ENCODE results near the gene KRTAP5-6. TPM values are rescaled to one million over a fixed set of nuclear protein-coding genes. Genes with fewer than 3 reads are reported as not detected.

KRTAP5-6 gene
- total RNA-seq, 5 donors from 2014 or later (not counting 1 experiment from before 2014, with no cell fraction given), result not detected

DNA sequence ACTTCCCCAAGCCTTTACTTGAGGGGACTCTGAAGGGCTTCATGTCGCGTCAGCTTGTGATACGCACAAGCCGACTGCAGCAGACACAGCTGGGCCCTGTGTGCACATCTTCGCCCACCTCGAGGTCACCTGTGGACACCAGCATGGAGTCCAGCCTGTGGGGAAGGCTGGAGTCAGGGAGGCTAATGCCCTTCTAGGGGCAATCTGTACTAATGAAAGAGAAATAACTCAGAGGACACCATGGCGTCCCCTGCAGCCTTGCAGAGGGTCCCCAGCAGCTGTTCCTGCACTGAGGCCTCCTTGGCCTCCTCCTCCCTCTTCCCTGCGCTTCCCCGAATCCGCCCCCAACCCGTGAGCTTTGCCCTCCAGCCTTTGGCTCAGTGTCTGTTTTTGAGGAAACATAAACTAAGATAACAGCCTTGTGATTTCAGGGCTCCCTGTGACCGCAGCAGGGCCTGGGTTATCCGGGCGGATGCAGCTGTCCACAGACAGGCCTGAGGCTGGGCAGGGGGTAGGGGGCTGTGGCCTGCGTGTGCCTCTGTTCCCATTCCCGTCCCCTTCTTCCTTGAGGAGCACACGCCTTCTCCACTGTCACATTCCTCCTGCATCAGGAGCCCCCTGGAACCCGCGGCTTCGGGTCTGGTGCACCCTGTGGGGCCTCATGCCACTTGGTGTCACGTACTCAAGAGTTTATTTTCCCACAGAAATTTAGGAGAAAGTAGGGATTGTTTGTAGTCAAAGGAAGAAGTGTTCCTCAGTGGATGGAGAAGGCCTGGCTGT is 42.4 kb upstream of the KRTAP5-6 start:
- Mint-ChIP-seq H3K27me3 (peaks cover 11 to 46% of the 10 kb centered on the region in 2 donors), H3K4me1 (peaks cover 5 to 7% (median 6%) of the 10 kb centered on the region in 3 donors), H3K27ac (no peak overlapping the region), H3K9me3 (no peaks in the 10 kb centered on the region), H3K36me3 (no peaks in the 10 kb centered on the region), H3K4me3 (no peak overlapping the region)
- H3K4me1 ChIP-seq (ENCODE audit: control insufficient read depth in 1 of 2, extremely low read depth in 1 of 2, insufficient read depth in 2 of 2, low read length in 2 of 2), result peaks cover 4 to 14% of the 10 kb centered on the region in 2 experiments
- H3K9me3 ChIP-seq, result no peaks in the 10 kb centered on the region
- ATAC-seq (replicated peaks in 1 of 4) (no peak), DNase-seq (no peak)
- no peak overlapping the region for H3K27ac ChIP-seq (ENCODE audit: low read length)
- peaks cover 0 to 65% of the 10 kb centered on the region in 2 experiments for H3K27me3 ChIP-seq (replicated peaks in 1 of 2; ENCODE audit: control insufficient read depth in 2 of 2, extremely low read depth in 1 of 2, insufficient read depth in 2 of 2, low read length in 1 of 2)
- WGBS (ENCODE audit: insufficient coverage), result 63% methylated on average over 11 of the region's 21 CpGs
- ChIA-PET CTCF (no interaction called here), POLR2A (no interaction called here)
- no peaks in the 10 kb centered on the region for H3K36me3 ChIP-seq (ENCODE audit: control insufficient read depth in 2 of 2, extremely low read depth in 1 of 2, insufficient read depth in 1 of 2, low read length in 1 of 2)
- no peak overlapping the region for H3K4me3 ChIP-seq (ENCODE audit: control insufficient read depth in 1 of 2, extremely low read depth in 1 of 2, low read length in 1 of 2)

DNA sequence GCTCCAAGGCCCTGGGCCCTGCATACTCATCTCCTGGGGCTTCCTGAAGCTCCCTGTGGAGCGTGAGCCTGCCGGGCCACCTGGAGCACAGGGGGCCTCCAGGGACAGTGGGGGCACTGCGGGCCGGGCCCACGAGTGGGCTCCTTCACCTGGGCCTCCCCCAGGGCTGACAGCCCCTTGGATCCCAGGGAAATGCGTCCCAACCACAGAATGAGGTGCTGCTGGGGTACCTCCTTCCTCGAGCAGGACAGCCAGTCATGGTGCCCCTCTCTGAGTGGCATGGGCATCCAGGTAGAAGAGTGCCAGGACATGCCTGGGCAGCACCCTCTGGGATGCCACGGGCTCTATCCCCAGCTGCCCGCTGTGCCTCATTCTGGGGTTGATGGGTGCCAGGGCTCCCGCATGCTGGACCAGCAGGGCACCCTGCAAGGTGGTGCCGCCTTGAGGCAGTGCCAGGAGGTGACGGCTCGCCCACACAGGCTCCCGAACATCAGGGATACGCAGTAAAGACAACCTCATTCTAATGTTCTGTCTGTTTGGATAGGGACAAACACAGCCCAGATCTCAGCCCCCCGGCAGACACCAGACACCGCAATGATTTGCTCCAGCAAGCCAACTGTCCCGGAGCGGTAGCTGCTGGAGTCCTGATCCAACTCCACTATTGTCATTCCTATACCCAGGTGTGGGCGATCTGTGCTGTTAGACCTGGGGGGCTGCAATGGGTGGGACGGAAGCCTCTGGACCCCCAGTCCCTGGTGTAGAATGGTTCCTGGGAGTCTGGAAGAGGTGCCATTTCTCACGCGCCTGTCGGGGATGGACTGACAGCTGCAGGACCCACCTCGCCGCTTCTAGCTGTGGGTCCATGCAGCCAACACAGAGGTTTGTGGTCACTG is 41.6 kb upstream of the KRTAP5-6 start:
- Mint-ChIP-seq H3K27ac (no peak overlapping the region), H3K27me3 (peaks cover 19 to 55% of the 10 kb centered on the region in 2 donors), H3K4me3 (no peak overlapping the region), H3K9me3 (no peaks in the 10 kb centered on the region), H3K4me1 (peaks cover 6 to 16% (median 14%) of the 10 kb centered on the region in 3 donors), H3K36me3 (no peaks in the 10 kb centered on the region)
- WGBS (ENCODE audit: insufficient coverage), result 83% methylated on average over 19 of the region's 26 CpGs
- H3K36me3 ChIP-seq (ENCODE audit: control insufficient read depth in 2 of 2, extremely low read depth in 1 of 2, insufficient read depth in 1 of 2, low read length in 1 of 2), result no peaks in the 10 kb centered on the region
- H3K27ac ChIP-seq (ENCODE audit: low read length), result no peak overlapping the region
- peaks cover 0 to 71% of the 10 kb centered on the region in 2 experiments for H3K27me3 ChIP-seq (replicated peaks in 1 of 2; ENCODE audit: control insufficient read depth in 2 of 2, extremely low read depth in 1 of 2, insufficient read depth in 2 of 2, low read length in 1 of 2)
- ChIA-PET POLR2A (no interaction called here), CTCF (no interaction called here)
- H3K4me3 ChIP-seq (ENCODE audit: control insufficient read depth in 1 of 2, extremely low read depth in 1 of 2, low read length in 1 of 2), result no peak overlapping the region
- no peaks in the 10 kb centered on the region for H3K9me3 ChIP-seq
- ATAC-seq (replicated peaks in 1 of 4) (no peak), DNase-seq (no peak)
- peaks cover 8 to 22% of the 10 kb centered on the region in 2 experiments for H3K4me1 ChIP-seq (ENCODE audit: control insufficient read depth in 1 of 2, extremely low read depth in 1 of 2, insufficient read depth in 2 of 2, low read length in 2 of 2)

DNA sequence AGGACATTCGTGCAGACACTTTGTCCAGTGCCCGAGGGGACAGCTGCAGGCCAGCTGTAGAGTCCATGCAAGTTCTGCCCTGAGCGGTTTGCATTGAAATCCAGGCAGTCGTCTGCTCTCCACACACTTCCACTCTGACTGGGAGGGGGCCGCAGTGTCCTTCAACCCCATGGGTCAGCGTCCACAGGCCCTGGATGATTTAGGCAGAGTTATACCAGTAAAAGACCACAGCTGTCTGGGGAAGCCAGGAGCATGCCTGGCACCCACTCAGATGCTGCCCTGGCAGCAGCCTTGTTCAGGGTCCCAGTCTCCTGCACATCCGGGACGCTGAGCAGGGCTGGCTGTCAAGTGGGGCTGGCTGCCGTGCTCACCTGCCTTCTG is 40.9 kb upstream of the KRTAP5-6 start:
- H3K36me3 ChIP-seq (ENCODE audit: control insufficient read depth in 2 of 2, extremely low read depth in 1 of 2, insufficient read depth in 1 of 2, low read length in 1 of 2), result no peaks in the 10 kb centered on the region
- H3K4me1 Mint-ChIP-seq, result peaks cover 6 to 18% (median 14%) of the 10 kb centered on the region in 3 donors
- H3K4me3 Mint-ChIP-seq, result no peak overlapping the region
- peaks cover 0 to 75% of the 10 kb centered on the region in 2 experiments for H3K27me3 ChIP-seq (replicated peaks in 1 of 2; ENCODE audit: control insufficient read depth in 2 of 2, extremely low read depth in 1 of 2, insufficient read depth in 2 of 2, low read length in 1 of 2)
- 72% methylated on average over 5 of the region's 9 CpGs for WGBS (ENCODE audit: insufficient coverage)
- ATAC-seq (replicated peaks in 1 of 4), result no peak
- H3K4me3 ChIP-seq (ENCODE audit: control insufficient read depth in 1 of 2, extremely low read depth in 1 of 2, low read length in 1 of 2), result no peak overlapping the region
- ChIA-PET CTCF (no interaction called here), POLR2A (no interaction called here)
- H3K9me3 Mint-ChIP-seq, result no peaks in the 10 kb centered on the region
- no peak overlapping the region for H3K27ac ChIP-seq (ENCODE audit: low read length)
- H3K36me3 Mint-ChIP-seq, result no peaks in the 10 kb centered on the region
- H3K27ac Mint-ChIP-seq, result no peak overlapping the region
- no peaks in the 10 kb centered on the region for H3K9me3 ChIP-seq
- peaks cover 8 to 26% of the 10 kb centered on the region in 2 experiments for H3K4me1 ChIP-seq (ENCODE audit: control insufficient read depth in 1 of 2, extremely low read depth in 1 of 2, insufficient read depth in 2 of 2, low read length in 2 of 2)
- DNase-seq, result no peak
- H3K27me3 Mint-ChIP-seq, result peaks cover 21 to 57% of the 10 kb centered on the region in 2 donors

DNA sequence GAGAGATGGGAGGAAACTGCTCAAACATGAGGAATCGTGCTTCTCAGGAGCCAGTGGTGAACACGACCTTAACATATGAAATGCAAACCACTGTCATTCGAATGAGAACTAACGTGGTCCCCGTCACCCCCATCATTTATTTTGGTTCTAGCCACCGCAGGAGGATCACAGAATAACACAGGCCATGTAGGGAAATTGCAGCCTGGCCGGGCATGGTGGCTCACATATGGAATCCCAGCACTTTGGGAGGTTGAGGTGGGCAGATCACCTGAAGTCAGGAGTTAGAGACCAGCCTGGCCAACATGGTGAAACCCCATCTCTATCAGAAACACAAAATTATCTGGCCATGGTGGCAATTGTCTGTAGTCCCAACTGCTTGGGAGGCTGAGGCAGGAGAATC is 40.3 kb upstream of the KRTAP5-6 start:
- DNase-seq (no peak), ATAC-seq (replicated peaks in 1 of 4) (no peak)
- POLR2A ChIA-PET, result no interaction called here
- H3K27me3 Mint-ChIP-seq, result peaks cover 21 to 57% of the 10 kb centered on the region in 2 donors
- Histone ChIP-seq H3K36me3 (ENCODE audit: control insufficient read depth in 2 of 2, extremely low read depth in 1 of 2, insufficient read depth in 1 of 2, low read length in 1 of 2) (no peaks in the 10 kb centered on the region), H3K4me3 (ENCODE audit: control insufficient read depth in 1 of 2, extremely low read depth in 1 of 2, low read length in 1 of 2) (no peak overlapping the region), H3K27me3 (replicated peaks in 1 of 2; ENCODE audit: control insufficient read depth in 2 of 2, extremely low read depth in 1 of 2, insufficient read depth in 2 of 2, low read length in 1 of 2) (peaks cover 0 to 79% of the 10 kb centered on the region in 2 experiments), H3K4me1 (ENCODE audit: control insufficient read depth in 1 of 2, extremely low read depth in 1 of 2, insufficient read depth in 2 of 2, low read length in 2 of 2) (peaks cover 8 to 31% of the 10 kb centered on the region in 2 experiments), H3K27ac (ENCODE audit: low read length) (no peak overlapping the region), H3K9me3 (no peaks in the 10 kb centered on the region)
- H3K4me3 Mint-ChIP-seq, result no peak overlapping the region
- no peak overlapping the region for H3K27ac Mint-ChIP-seq
- 79% methylated on average over 5 of the region's 7 CpGs for WGBS (ENCODE audit: insufficient coverage)
- no peaks in the 10 kb centered on the region for H3K36me3 Mint-ChIP-seq
- peaks cover 6 to 18% (median 15%) of the 10 kb centered on the region in 3 donors for H3K4me1 Mint-ChIP-seq
- CTCF ChIA-PET, result no interaction called here
- H3K9me3 Mint-ChIP-seq, result no peaks in the 10 kb centered on the region

DNA sequence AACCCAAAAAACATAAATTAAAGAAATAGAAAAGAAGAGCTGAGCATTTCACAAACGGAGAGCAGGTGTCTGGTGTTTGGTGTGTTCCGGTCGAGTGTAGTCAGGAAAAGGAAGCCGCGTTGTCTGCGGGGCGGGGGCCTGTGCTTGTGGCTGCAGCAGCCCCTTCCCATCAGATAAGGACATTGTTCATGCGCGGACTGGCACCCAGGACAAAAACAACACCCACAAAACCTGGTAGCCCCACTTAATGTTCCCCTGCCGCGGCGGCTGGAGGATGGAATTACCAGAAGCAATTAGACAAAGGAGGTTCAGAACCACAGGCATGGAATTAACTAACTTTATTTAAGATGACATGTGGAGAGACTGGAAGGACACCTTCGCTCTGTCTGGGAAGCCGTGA is 37.5 kb upstream of the KRTAP5-6 start:
- ChIA-PET CTCF (no interaction called here), POLR2A (no interaction called here)
- ATAC-seq (replicated peaks in 1 of 4) (peak in 2 of 4 experiments; percentile 33 to 39), DNase-seq (peak in 3 of 35 experiments; percentile 15 to 25 (median 25))
- Histone ChIP-seq H3K4me1 (ENCODE audit: control insufficient read depth in 1 of 2, extremely low read depth in 1 of 2, insufficient read depth in 2 of 2, low read length in 2 of 2) (peaks cover 8 to 34% of the 10 kb centered on the region in 2 experiments), H3K36me3 (ENCODE audit: control insufficient read depth in 2 of 2, extremely low read depth in 1 of 2, insufficient read depth in 1 of 2, low read length in 1 of 2) (no peaks in the 10 kb centered on the region), H3K27me3 (replicated peaks in 1 of 2; ENCODE audit: control insufficient read depth in 2 of 2, extremely low read depth in 1 of 2, insufficient read depth in 2 of 2, low read length in 1 of 2) (peaks cover 0 to 59% of the 10 kb centered on the region in 2 experiments), H3K9me3 (no peaks in the 10 kb centered on the region), H3K27ac (ENCODE audit: low read length) (no peak overlapping the region), H3K4me3 (ENCODE audit: control insufficient read depth in 1 of 2, extremely low read depth in 1 of 2, low read length in 1 of 2) (no peak overlapping the region)
- no CpG with 5 or more reads among the region's 14 CpGs for whole genome bisulfite sequencing (ENCODE audit: insufficient coverage)
- Mint-ChIP-seq H3K4me3 (peak overlapping the region in 1 of 3 donors; percentile 53), H3K9me3 (no peaks in the 10 kb centered on the region), H3K4me1 (peaks cover 6 to 24% (median 19%) of the 10 kb centered on the region in 3 donors), H3K27me3 (peaks cover 14 to 53% of the 10 kb centered on the region in 2 donors), H3K27ac (peak overlapping the region in 1 of 2 donors; percentile 10), H3K36me3 (no peaks in the 10 kb centered on the region)

DNA sequence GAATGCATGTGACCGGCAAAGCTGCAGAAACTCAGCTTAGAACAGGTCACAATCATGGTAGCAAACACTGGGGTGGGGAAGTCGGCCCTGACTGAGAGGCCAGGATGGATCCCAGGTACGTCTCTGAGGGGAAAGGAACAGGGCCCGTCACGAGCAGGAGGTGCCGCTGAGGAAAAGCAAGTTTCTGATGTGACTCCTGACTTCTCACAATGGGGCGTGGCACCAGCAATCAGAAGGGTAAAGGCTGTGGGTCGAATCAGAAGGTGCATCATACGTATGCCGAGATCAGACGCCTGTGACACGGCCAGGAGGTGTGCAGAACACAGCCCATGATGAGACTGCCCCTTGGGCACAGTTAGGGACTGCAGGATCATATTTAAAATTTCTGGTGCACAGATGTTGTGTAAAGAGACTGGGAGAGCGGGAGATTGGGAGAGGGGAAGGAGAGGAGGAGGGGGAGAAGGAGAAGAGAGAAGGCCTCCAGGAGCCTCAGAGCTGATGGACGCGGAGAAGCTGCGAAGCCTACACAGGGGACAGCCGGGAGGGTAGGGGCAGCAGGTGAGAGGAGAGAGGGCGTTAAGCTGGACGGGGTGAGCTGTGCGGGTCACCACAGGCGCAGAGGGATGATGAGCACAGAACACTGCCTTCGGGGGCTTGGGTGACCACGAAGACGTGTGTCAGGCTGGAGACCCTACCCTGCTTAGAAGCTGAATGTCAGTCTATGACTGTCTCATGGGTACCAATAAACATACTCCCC is 36.7 kb upstream of the KRTAP5-6 start:
- ChIA-PET POLR2A (no interaction called here), CTCF (no interaction called here)
- Mint-ChIP-seq H3K27ac (peak overlapping the region in 1 of 2 donors; percentile 28), H3K27me3 (peaks cover 14 to 53% of the 10 kb centered on the region in 2 donors), H3K4me1 (peaks cover 6 to 24% (median 19%) of the 10 kb centered on the region in 3 donors), H3K9me3 (no peaks in the 10 kb centered on the region), H3K36me3 (no peaks in the 10 kb centered on the region), H3K4me3 (peak overlapping the region in 1 of 3 donors; percentile 53)
- WGBS (ENCODE audit: insufficient coverage), result 89% methylated on average over 18 of the region's 24 CpGs
- Histone ChIP-seq H3K9me3 (no peaks in the 10 kb centered on the region), H3K27ac (ENCODE audit: low read length) (no peak overlapping the region), H3K27me3 (replicated peaks in 1 of 2; ENCODE audit: control insufficient read depth in 2 of 2, extremely low read depth in 1 of 2, insufficient read depth in 2 of 2, low read length in 1 of 2) (peaks cover 0 to 51% of the 10 kb centered on the region in 2 experiments), H3K4me1 (ENCODE audit: control insufficient read depth in 1 of 2, extremely low read depth in 1 of 2, insufficient read depth in 2 of 2, low read length in 2 of 2) (peaks cover 8 to 34% of the 10 kb centered on the region in 2 experiments), H3K36me3 (ENCODE audit: control insufficient read depth in 2 of 2, extremely low read depth in 1 of 2, insufficient read depth in 1 of 2, low read length in 1 of 2) (no peaks in the 10 kb centered on the region), H3K4me3 (ENCODE audit: control insufficient read depth in 1 of 2, extremely low read depth in 1 of 2, low read length in 1 of 2) (no peak overlapping the region)
- DNase-seq, result no peak
- no peak for ATAC-seq (replicated peaks in 1 of 4)

Measured in T-cell (primary cell).